ENCODE data around the gene TMEM200C. TPM values are rescaled to one million over a fixed set of nuclear protein-coding genes. Genes with fewer than 3 reads are reported as not detected.

The TMEM200C gene
- total RNA-seq, 2 experiments from 2014 or later = not detected

DNA sequence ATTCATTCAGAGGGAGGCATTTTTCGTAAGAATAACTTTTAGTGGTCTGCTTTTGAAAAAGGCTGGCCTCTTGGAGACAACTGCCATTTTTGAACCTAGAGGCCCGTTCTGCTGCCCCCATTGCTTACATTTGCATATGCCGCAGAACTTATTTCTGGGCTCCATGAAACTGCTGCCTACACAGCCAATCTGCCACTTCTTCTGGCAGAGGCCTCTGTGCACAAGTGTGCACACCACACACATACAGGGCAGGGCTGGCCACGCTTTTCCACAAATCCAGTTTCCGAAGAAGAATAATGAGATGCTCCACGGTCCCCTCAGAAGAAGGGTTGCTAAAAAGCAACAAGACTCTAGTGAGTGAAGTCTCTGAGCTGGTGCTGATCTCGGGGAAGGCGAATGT, 56.2 kb downstream of the TMEM200C start:
- Mint-ChIP-seq H3K27me3 (no peaks in the 10 kb centered on the region), H3K27ac (no peak overlapping the region), H3K4me1 (no peaks in the 10 kb centered on the region), H3K9me3 (no peaks in the 10 kb centered on the region), H3K4me3 (no peak overlapping the region), H3K36me3 (no peaks in the 10 kb centered on the region)
- no peak for DNase-seq
- POLR2A ChIA-PET = no interaction called here
- ATAC-seq (ENCODE audit: low read depth) = no peak

Small RNAs within 50 kb of the gene (microRNA-seq; reads per million reads assigned to microRNA genes)
- gene MIR3976 = not detected
